H9 (cell line): ENCODE measurements around the gene HYAL1. TPM values are rescaled to one million over a fixed set of nuclear protein-coding genes. Genes with fewer than 3 reads are reported as not detected.

Experiments
- DNase-seq: peaks from one replicate; pipeline ENCODE4 v3.0.0-alpha.2; 2017
- H2AFZ ChIP-seq: one replicate; pipeline ENCODE4 v1.6.1; 2013; ENCODE audit warnings: mild to moderate bottlenecking, low read length, control low read depth, moderate library complexity
- H2AK5ac ChIP-seq: 2 replicates; pipeline ENCODE4 v1.6.1; 2013; ENCODE audit warnings: low read length, control low read depth, mixed read lengths; ENCODE audit not compliant: insufficient read length
- H2BK120ac ChIP-seq: one replicate; pipeline ENCODE4 v1.6.1; 2013; ENCODE audit warnings: low read depth, mild to moderate bottlenecking, low read length, control low read depth, inconsistent platforms; ENCODE audit not compliant: poor library complexity, severe bottlenecking
- H2BK12ac ChIP-seq: 2 replicates; pipeline ENCODE4 v1.6.1; 2013; ENCODE audit warnings: low read length, control low read depth, mixed read lengths, low read depth; ENCODE audit not compliant: insufficient read length
- H2BK15ac ChIP-seq: 2 replicates; pipeline ENCODE4 v1.6.1; 2013; ENCODE audit warnings: low read depth, low read length, control low read depth
- H2BK20ac ChIP-seq: one replicate; pipeline ENCODE4 v1.6.1; 2013; ENCODE audit warnings: low read depth, mild to moderate bottlenecking, low read length, control low read depth, inconsistent platforms; ENCODE audit not compliant: poor library complexity, severe bottlenecking
- H2BK5ac ChIP-seq: 2 replicates; pipeline ENCODE4 v1.6.1; 2013; ENCODE audit warnings: low read length, control low read depth, mixed read lengths; ENCODE audit not compliant: insufficient read length
- H3K14ac ChIP-seq: 2 replicates; pipeline ENCODE4 v1.6.1; 2013; ENCODE audit warnings: low read length, control low read depth; ENCODE audit not compliant: insufficient read depth
- H3K18ac ChIP-seq: 2 replicates; pipeline ENCODE4 v1.6.1; 2013; ENCODE audit warnings: low read depth, mild to moderate bottlenecking, mixed read lengths, low read length, control low read depth; ENCODE audit not compliant: insufficient read length
- H3K23ac ChIP-seq: 2 replicates; pipeline ENCODE4 v1.6.1; 2013; ENCODE audit warnings: low read length, control low read depth, mixed read lengths, low read depth; ENCODE audit not compliant: insufficient read length
- H3K23me2 ChIP-seq: 2 replicates; pipeline ENCODE4 v1.6.1; 2013; ENCODE audit warnings: low read depth, mild to moderate bottlenecking, mixed read lengths, low read length, control low read depth; ENCODE audit not compliant: insufficient read length, poor library complexity, severe bottlenecking
- H3K27ac ChIP-seq: 2 replicates; pipeline ENCODE4 v1.5.1; 2013; ENCODE audit warnings: low read length, control low read depth, mixed read lengths, low read depth; ENCODE audit not compliant: insufficient read length
- H3K27me3 ChIP-seq: 2 replicates; pipeline ENCODE4 v1.6.1; 2013; ENCODE audit warnings: low read length, control low read depth, inconsistent platforms; ENCODE audit not compliant: insufficient read depth
- H3K4ac ChIP-seq: 2 replicates; pipeline ENCODE4 v1.6.1; 2013; ENCODE audit warnings: low read depth, mild to moderate bottlenecking, control low read depth, inconsistent platforms, low read length, moderate library complexity
- H3K4me1 ChIP-seq: 2 replicates; pipeline ENCODE4 v1.6.1; 2013; ENCODE audit warnings: low read length, control low read depth, inconsistent platforms; ENCODE audit not compliant: insufficient read depth
- H3K4me2 ChIP-seq: 2 replicates; pipeline ENCODE4 v1.6.1; 2013; ENCODE audit warnings: low read length, control low read depth, mixed read lengths; ENCODE audit not compliant: insufficient read length, insufficient read depth
- H3K56ac ChIP-seq: 2 replicates; pipeline ENCODE4 v1.6.1; 2013; ENCODE audit warnings: low read depth, mild to moderate bottlenecking, mixed read lengths, low read length, control low read depth; ENCODE audit not compliant: insufficient read length
- H3K79me1 ChIP-seq: 2 replicates; pipeline ENCODE4 v1.6.1; 2013; ENCODE audit warnings: low read depth, mild to moderate bottlenecking, moderate library complexity, low read length, control low read depth, inconsistent platforms; ENCODE audit not compliant: insufficient read depth, poor library complexity, severe bottlenecking
- H3K79me2 ChIP-seq: 2 replicates; pipeline ENCODE4 v1.6.1; 2013; ENCODE audit warnings: low read length, control low read depth, inconsistent platforms; ENCODE audit not compliant: insufficient read depth
- H3K9ac ChIP-seq: 2 replicates; pipeline ENCODE4 v1.6.1; 2013; ENCODE audit warnings: low read length, control low read depth, mixed read lengths; ENCODE audit not compliant: insufficient read length; ENCODE audit errors: extremely low read depth
- H3K9me3 ChIP-seq: one replicate; pipeline ENCODE4 v1.6.1; 2013; ENCODE audit warnings: low read depth, low read length, inconsistent platforms; ENCODE audit not compliant: control insufficient read depth
- H3T11ph ChIP-seq: one replicate; pipeline ENCODE4 v1.6.1; 2013; ENCODE audit warnings: mild to moderate bottlenecking, low read length, control low read depth, inconsistent platforms
- H4K20me1 ChIP-seq: one replicate; pipeline ENCODE4 v1.6.1; 2013; ENCODE audit not compliant: control insufficient read depth, insufficient read length, insufficient read depth
- H4K5ac ChIP-seq: 2 replicates; pipeline ENCODE4 v1.6.1; 2013; ENCODE audit warnings: low read depth, mild to moderate bottlenecking, mixed read lengths, low read length, control low read depth; ENCODE audit not compliant: insufficient read length
- H4K8ac ChIP-seq: replicated peaks from 2 replicates; pipeline ENCODE4 v1.6.1; 2013; ENCODE audit warnings: low read length, control low read depth, mixed read lengths, low read depth; ENCODE audit not compliant: insufficient read length
- H4K91ac ChIP-seq: 2 replicates; pipeline ENCODE4 v1.6.1; 2013; ENCODE audit warnings: low read depth, mild to moderate bottlenecking, moderate library complexity, mixed read lengths, low read length, control low read depth; ENCODE audit not compliant: insufficient read length
- H3K27ac Mint-ChIP-seq, 3 experiments: 2 replicates in 2 of 3; 3 replicates in 1 of 3; pipeline ENCODE4 v1.8.0; 2020 to 2021; ENCODE audit warnings: mixed read lengths in 3 of 3, mild to moderate bottlenecking in 1 of 3, moderate library complexity in 1 of 3
- H3K27me3 Mint-ChIP-seq: 2 replicates; pipeline ENCODE4 v1.8.0; 2021; ENCODE audit warnings: low read depth, mild to moderate bottlenecking, moderate library complexity, mixed read lengths
- H3K36me3 Mint-ChIP-seq, 3 experiments: 2 replicates in 2 of 3; 3 replicates in 1 of 3; pipeline ENCODE4 v1.8.0; 2020 to 2021; ENCODE audit warnings: low read depth in 3 of 3, mixed read lengths in 3 of 3; ENCODE audit not compliant: insufficient read depth in 1 of 3
- H3K4me1 Mint-ChIP-seq, 2 experiments: 2 replicates each; pipeline ENCODE4 v1.8.0; 2020; ENCODE audit warnings: mixed read lengths in 2 of 2
- H3K4me3 Mint-ChIP-seq, 2 experiments: 2 replicates in 1 of 2; 3 replicates in 1 of 2; pipeline ENCODE4 v1.8.0; 2020 to 2021; ENCODE audit warnings: mild to moderate bottlenecking in 2 of 2, mixed read lengths in 2 of 2, moderate library complexity in 1 of 2
- H3K9me3 Mint-ChIP-seq, 2 experiments: 2 replicates in 1 of 2; 3 replicates in 1 of 2; pipeline ENCODE4 v1.8.0; 2020; ENCODE audit warnings: mild to moderate bottlenecking in 2 of 2, mixed read lengths in 2 of 2, moderate library complexity in 1 of 2
- WGBS: extraction: QIAGEN DNeasy Blood & Tissue Kit; methylation state at CpG from one replicate; pipeline ENCODE4 v1.1.7; 2013; ENCODE audit warnings: missing lambda C conversion rate, low lambda C conversion rate, mixed read lengths; ENCODE audit not compliant: insufficient read length; ENCODE audit errors: extremely low coverage; 5-methylcytosine and 5-hydroxymethylcytosine counted together
- total RNA-seq: library from RNA; stranded (reverse); gene quantifications from 2 replicates; pipeline ENCODE4 v1.2.1, GENCODE V29; 2021
- TF ChIP-seq, protein P1 (sequence below): fragments of 200-600 bp; sonication (generic); conservative IDR thresholded peaks from 3 replicates; pipeline ENCODE4 v1.8.0; 2021; ENCODE audit warnings: antibody characterized with exemption, mild to moderate bottlenecking

Gene HYAL1
- total RNA-seq, 1 experiment from 2014 or later: 2.0 TPM

DNA sequence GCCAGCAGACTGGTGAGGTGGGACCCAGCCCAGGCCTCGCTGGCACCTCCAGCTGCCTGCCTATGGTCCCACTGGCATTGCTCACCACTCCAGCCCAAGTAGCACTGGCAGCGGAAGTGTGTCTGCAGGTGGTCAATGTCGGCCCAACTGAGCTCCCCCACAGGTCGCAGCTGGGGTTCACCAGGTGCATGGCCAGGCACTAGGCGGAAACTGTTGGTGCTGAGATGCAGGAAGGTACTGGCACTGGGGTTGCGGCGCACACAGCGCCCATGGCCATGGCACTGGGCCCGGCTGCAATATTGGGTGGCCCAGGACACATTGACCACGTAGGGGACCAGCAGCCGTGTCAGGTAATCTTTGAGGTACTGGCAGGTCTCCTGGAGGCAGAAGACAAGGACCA lies 14.8 kb upstream of the HYAL1 start:
- no peak overlapping the region for H2BK5ac ChIP-seq
- H2BK120ac ChIP-seq: no peak overlapping the region
- H3K79me2 ChIP-seq: peaks cover 5% of the 10 kb centered on the region; the same call in 1 of the 2 replicates
- Mint-ChIP-seq H3K27me3 (no peaks in the 10 kb centered on the region), H3K4me3 (peak overlapping the region in 1 of 2 experiments; percentile 44; a peak in 2 of 5 replicates), H3K4me1 (peaks cover 21 to 36% of the 10 kb centered on the region in 2 experiments), H3K9me3 (peaks cover 5 to 7% of the 10 kb centered on the region in 2 experiments), H3K36me3 (peaks cover 48 to 56% (median 55%) of the 10 kb centered on the region in 3 experiments), H3K27ac (no peak overlapping the region)
- H3K14ac ChIP-seq: no peak overlapping the region
- H2AK5ac ChIP-seq: no peak overlapping the region
- H3K27me3 ChIP-seq: no peaks in the 10 kb centered on the region
- H4K5ac ChIP-seq: no peak overlapping the region
- no peak overlapping the region for H4K91ac ChIP-seq
- no peak overlapping the region for H3T11ph ChIP-seq
- no peak overlapping the region for H3K9ac ChIP-seq
- H4K20me1 ChIP-seq: no peaks in the 10 kb centered on the region
- peaks cover 15% of the 10 kb centered on the region for H3K23me2 ChIP-seq
- H3K4me2 ChIP-seq: no peak overlapping the region
- no peak overlapping the region for H3K4ac ChIP-seq
- no peaks in the 10 kb centered on the region for H3K79me1 ChIP-seq
- TF ChIP-seq, protein P1, sequence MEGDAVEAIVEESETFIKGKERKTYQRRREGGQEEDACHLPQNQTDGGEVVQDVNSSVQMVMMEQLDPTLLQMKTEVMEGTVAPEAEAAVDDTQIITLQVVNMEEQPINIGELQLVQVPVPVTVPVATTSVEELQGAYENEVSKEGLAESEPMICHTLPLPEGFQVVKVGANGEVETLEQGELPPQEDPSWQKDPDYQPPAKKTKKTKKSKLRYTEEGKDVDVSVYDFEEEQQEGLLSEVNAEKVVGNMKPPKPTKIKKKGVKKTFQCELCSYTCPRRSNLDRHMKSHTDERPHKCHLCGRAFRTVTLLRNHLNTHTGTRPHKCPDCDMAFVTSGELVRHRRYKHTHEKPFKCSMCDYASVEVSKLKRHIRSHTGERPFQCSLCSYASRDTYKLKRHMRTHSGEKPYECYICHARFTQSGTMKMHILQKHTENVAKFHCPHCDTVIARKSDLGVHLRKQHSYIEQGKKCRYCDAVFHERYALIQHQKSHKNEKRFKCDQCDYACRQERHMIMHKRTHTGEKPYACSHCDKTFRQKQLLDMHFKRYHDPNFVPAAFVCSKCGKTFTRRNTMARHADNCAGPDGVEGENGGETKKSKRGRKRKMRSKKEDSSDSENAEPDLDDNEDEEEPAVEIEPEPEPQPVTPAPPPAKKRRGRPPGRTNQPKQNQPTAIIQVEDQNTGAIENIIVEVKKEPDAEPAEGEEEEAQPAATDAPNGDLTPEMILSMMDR: no peak
- H2BK20ac ChIP-seq: no peak overlapping the region
- no CpG with 5 or more reads among the region's 11 CpGs for WGBS
- no peak overlapping the region for H3K18ac ChIP-seq
- DNase-seq: no peak
- H3K27ac ChIP-seq: no peak overlapping the region
- no peak overlapping the region for H2BK15ac ChIP-seq
- no peak overlapping the region for H2AFZ ChIP-seq
- no peak overlapping the region for H4K8ac ChIP-seq
- H2BK12ac ChIP-seq: no peak overlapping the region
- H3K23ac ChIP-seq: no peak overlapping the region
- no peak overlapping the region for H3K56ac ChIP-seq
- H3K4me1 ChIP-seq: peaks cover 4% of the 10 kb centered on the region; the same call in 1 of the 2 replicates
- no peaks in the 10 kb centered on the region for H3K9me3 ChIP-seq
